ENCODE results near the gene VWF. TPM values are rescaled to one million over a fixed set of nuclear protein-coding genes. Genes with fewer than 3 reads are reported as not detected.

The VWF gene
- total RNA-seq, 6 donors from 2014 or later = 292 to 543 (median 360) TPM

DNA sequence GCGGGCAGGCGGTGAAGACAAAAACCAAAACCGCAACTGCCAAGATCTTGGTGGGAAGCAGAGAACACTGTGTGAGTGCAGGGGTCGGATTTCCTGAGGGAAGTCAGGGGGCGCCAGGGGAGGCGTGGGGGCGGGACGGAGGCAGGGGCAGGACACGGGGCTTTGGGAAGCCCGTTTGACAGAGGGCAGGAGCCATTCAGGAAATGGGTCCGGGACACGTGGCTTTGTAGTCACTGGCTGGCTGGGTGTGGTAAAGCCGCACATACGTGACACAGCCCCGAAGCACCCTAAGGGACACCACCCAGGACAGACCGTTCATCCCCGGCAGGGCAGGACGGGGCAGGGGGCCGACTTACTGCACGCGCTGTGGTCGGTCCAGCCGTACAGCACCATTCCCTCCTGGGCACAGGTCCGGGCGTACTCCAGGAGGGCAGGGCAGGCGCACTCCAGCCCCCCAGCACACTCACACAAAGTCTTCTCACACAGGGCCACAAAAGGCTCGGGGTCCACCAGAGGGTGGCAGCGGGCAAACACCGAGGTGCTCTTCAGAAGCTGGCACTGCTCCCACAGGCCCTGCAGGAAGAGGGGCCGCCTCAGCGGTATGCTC, 49.4 kb downstream of the VWF start:
- peak overlapping the region in 3 of 4 donors; percentile 23 to 34 (median 23) for H3K4me3 ChIP-seq
- ATAC-seq (ENCODE audit: low FRiP score in 2 of 2) = peak; percentile 63 to 74

DNA sequence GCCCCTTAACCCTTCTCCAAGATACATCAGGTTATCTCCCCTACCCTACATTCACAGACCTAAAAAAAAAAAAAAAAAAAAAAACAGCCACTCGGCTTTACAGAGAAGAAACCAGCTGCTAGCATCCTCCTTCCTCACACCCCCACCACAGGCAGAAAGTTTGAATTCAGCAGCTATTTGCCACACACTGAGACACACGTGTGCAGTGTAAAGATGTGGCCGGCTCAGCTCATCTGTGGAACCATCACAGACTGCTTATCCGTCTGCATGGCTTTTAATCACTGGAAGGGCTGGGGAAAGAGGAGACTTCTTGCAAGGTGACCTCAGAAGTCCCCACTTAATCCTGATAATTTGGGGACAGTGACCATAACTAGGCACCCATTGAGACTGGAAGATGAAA, 50.0 kb downstream of the VWF start:
- WGBS, 2 donors = 22 to 30% methylated on average over 4 of the region's 4 CpGs
- Histone ChIP-seq H3K4me3 (peak overlapping the region in 2 of 4 donors; percentile 23 to 34), H3K4me1 (peaks cover 29 to 62% (median 51%) of the 10 kb centered on the region in 4 donors), H3K36me3 (peaks cover 0 to 23% (median 0%) of the 10 kb centered on the region in 4 donors), H3K27ac (peak overlapping the region; percentile 66 to 84 (median 78)), H3K27me3 (peaks cover 0 to 3% (median 0%) of the 10 kb centered on the region in 4 donors), H3K9me3 (no peaks in the 10 kb centered on the region)
- DNase-seq (no peak), ATAC-seq (ENCODE audit: low FRiP score in 2 of 2) (no peak)
- TF ChIP-seq EP300 (IDR thresholded peaks at IDR 0.05) (no peak), POLR2A (IDR thresholded peaks at IDR 0.05) (no peak), POLR2AphosphoS5 (IDR thresholded peaks at IDR 0.05) (no peak)
- TF ChIP-seq, protein P1, sequence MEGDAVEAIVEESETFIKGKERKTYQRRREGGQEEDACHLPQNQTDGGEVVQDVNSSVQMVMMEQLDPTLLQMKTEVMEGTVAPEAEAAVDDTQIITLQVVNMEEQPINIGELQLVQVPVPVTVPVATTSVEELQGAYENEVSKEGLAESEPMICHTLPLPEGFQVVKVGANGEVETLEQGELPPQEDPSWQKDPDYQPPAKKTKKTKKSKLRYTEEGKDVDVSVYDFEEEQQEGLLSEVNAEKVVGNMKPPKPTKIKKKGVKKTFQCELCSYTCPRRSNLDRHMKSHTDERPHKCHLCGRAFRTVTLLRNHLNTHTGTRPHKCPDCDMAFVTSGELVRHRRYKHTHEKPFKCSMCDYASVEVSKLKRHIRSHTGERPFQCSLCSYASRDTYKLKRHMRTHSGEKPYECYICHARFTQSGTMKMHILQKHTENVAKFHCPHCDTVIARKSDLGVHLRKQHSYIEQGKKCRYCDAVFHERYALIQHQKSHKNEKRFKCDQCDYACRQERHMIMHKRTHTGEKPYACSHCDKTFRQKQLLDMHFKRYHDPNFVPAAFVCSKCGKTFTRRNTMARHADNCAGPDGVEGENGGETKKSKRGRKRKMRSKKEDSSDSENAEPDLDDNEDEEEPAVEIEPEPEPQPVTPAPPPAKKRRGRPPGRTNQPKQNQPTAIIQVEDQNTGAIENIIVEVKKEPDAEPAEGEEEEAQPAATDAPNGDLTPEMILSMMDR (IDR thresholded peaks at IDR 0.05) = no peak

More for the DNA sequence above, 49.4 kb downstream of the VWF start:
- peak overlapping the region; percentile 66 to 84 (median 78) for H3K27ac ChIP-seq
- peaks cover 0 to 3% (median 0%) of the 10 kb centered on the region in 4 donors for H3K27me3 ChIP-seq
- 22 to 32% methylated on average over 17 to 30 of the region's 31 CpGs for WGBS, 2 donors
- peak in 3 of 4 donors; percentile 12 to 62 (median 24) for TF ChIP-seq POLR2A (IDR thresholded peaks at IDR 0.05)
- TF ChIP-seq, protein P1 (IDR thresholded peaks at IDR 0.05) = peak in 2 of 6 experiments; percentile 30 to 33
- peak in 1 of 4 donors; percentile 91 for TF ChIP-seq EP300 (IDR thresholded peaks at IDR 0.05)
- TF ChIP-seq POLR2AphosphoS5 (IDR thresholded peaks at IDR 0.05) = peak in 1 of 2 donors; percentile 66
- peaks cover 0 to 23% (median 0%) of the 10 kb centered on the region in 4 donors for H3K36me3 ChIP-seq
- peaks cover 32 to 55% (median 47%) of the 10 kb centered on the region in 4 donors for H3K4me1 ChIP-seq
- peak; percentile 74 to 78 for DNase-seq
- no peaks in the 10 kb centered on the region for H3K9me3 ChIP-seq

DNA sequence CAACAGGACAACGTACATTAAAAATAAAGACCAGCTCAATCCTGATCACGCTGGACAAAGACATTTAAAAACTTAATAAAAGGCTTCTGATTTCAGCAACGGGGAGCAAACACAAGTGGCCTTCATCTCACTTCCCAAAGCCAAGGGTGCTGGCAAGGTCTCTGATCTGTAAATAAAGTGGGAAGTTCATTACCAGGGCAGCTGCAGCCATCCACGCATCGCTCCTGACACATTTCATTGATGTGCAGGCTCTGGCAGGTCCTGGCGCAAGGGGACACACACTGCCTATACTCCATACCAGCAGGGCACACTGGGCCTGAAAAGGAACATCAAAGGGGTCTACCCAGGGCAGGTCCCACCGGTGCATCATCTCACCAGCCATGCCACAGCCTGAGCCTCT, 51.0 kb downstream of the VWF start:
- 71 to 82% methylated on average over 7 of the region's 7 CpGs for WGBS, 2 donors
- ATAC-seq (ENCODE audit: low FRiP score in 2 of 2) = no peak

DNA sequence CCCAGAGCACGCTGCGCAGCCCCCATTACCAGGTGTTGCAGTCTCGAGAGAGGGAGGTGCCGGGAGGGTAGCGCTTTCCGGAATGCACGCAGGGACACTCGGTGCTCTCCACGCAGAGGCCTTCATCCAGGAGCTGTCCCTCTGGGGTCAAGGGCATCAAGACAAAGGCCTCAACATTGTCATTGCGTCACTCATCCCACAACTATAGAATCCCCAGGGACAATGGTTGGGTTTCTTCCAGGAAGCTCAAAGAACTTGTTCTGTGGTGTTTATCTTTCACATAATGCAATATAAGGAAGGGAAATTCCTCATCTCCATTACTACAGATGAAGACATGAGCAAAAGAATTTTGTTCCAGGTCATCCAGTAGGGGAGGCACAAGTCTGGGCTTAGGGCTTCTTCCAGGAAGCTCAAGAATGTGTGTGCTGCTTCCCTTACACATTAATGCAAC, 52.1 kb downstream of the VWF start:
- no peak for ATAC-seq (ENCODE audit: low FRiP score in 2 of 2)
- peak in 1 of 2 donors; percentile 41 for DNase-seq
- 64 to 72% methylated on average over 6 to 10 of the region's 10 CpGs for WGBS, 2 donors

More for the DNA sequence above, 51.0 kb downstream of the VWF start:
- no peak for TF ChIP-seq POLR2AphosphoS5 (IDR thresholded peaks at IDR 0.05)
- TF ChIP-seq, protein P1 (IDR thresholded peaks at IDR 0.05) = no peak
- TF ChIP-seq EP300 (IDR thresholded peaks at IDR 0.05) = no peak
- TF ChIP-seq POLR2A (IDR thresholded peaks at IDR 0.05) = no peak
- peak overlapping the region; percentile 66 to 84 (median 78) for H3K27ac ChIP-seq
- H3K9me3 ChIP-seq = no peaks in the 10 kb centered on the region
- no peak for DNase-seq
- H3K4me3 ChIP-seq = no peak overlapping the region
- peaks cover 0 to 30% (median 0%) of the 10 kb centered on the region in 4 donors for H3K36me3 ChIP-seq
- H3K4me1 ChIP-seq = peaks cover 35 to 63% (median 55%) of the 10 kb centered on the region in 4 donors
- H3K27me3 ChIP-seq = peaks cover 0 to 3% (median 0%) of the 10 kb centered on the region in 4 donors

More for the DNA sequence above, 52.1 kb downstream of the VWF start:
- no peaks in the 10 kb centered on the region for H3K9me3 ChIP-seq
- peaks cover 0 to 25% (median 0%) of the 10 kb centered on the region in 4 donors for H3K36me3 ChIP-seq
- H3K27ac ChIP-seq = peak overlapping the region; percentile 74 to 84 (median 78)
- peaks cover 0 to 3% (median 0%) of the 10 kb centered on the region in 4 donors for H3K27me3 ChIP-seq
- no peak overlapping the region for H3K4me3 ChIP-seq
- TF ChIP-seq POLR2AphosphoS5 (IDR thresholded peaks at IDR 0.05) = peak; percentile 83 to 85
- peak in 1 of 4 donors; percentile 13 for TF ChIP-seq POLR2A (IDR thresholded peaks at IDR 0.05)
- peak; percentile 53 to 96 (median 84) for TF ChIP-seq EP300 (IDR thresholded peaks at IDR 0.05)
- TF ChIP-seq, protein P1 (IDR thresholded peaks at IDR 0.05) = peak in 2 of 6 experiments; percentile 11 to 42
- peaks cover 35 to 71% (median 56%) of the 10 kb centered on the region in 4 donors for H3K4me1 ChIP-seq

Measured in upper lobe of left lung (tissue), 6 donors.